PFSK-1 (cell line): ENCODE results near the gene RTF1.

Source experiments
- FOXP2 ChIP-seq: optimal IDR thresholded peaks from 2 replicates; pipeline ENCODE3; 2011; ENCODE audit warnings: borderline replicate concordance, control low read depth, inconsistent platforms; ENCODE audit not compliant: insufficient read depth; ENCODE audit errors: extremely low read length, extremely low read depth
- POLR2AphosphoS5 ChIP-seq: IDR thresholded peaks from 2 replicates; pipeline ENCODE4 v1.6.1; 2012; ENCODE audit warnings: low read depth, mild to moderate bottlenecking, control low read depth, low read length, moderate library complexity
- REST ChIP-seq, 2 experiments: IDR thresholded peaks; 2 replicates each; pipeline versions ENCODE4 v1.6.1 to v1.8.0; 2011 to 2012; ENCODE audit warnings: low read depth in 2 of 2, low read length in 2 of 2, control low read depth in 1 of 2, inconsistent platforms in 1 of 2, mild to moderate bottlenecking in 1 of 2, moderate library complexity in 1 of 2; ENCODE audit not compliant: insufficient read depth in 1 of 2
- SIN3A ChIP-seq: IDR thresholded peaks from 2 replicates; pipeline ENCODE4 v1.6.1; 2012; ENCODE audit warnings: mild to moderate bottlenecking, low read length, moderate library complexity, borderline replicate concordance; ENCODE audit not compliant: insufficient read depth
- TAF1 ChIP-seq: IDR thresholded peaks from 2 replicates; pipeline ENCODE4 v1.6.1; 2012; ENCODE audit warnings: low read length, control low read depth, borderline replicate concordance; ENCODE audit not compliant: insufficient read depth

GRCh38 chr15:41517895-41518449 lies 101.1 kb downstream of the RTF1 start:
- TF ChIP-seq REST (IDR thresholded peaks at IDR 0.05; ENCODE audit: insufficient read depth in 1 of 2, low read depth in 2 of 2, low read length in 2 of 2) (no peak), POLR2AphosphoS5 (no peak), TAF1 (no peak), SIN3A (no peak), FOXP2 (no peak)
